Stimulated activated CD8-positive, alpha-beta memory T cell treated with anti-CD3 and anti-CD28 coated beads, Interleukin-12 subunit alpha, Interleukin-12 subunit beta, amount 100 ng/mL, for 4 hours (primary cell): ENCODE data around the gene METTL13.

Experiments used
- DNase-seq: peaks from one replicate; pipeline ENCODE4 v3.0.0-alpha.2; 2020; ENCODE audit warnings: low read depth

The METTL13 gene

GRCh38 chr1:171803045-171803444 lies 21.6 kb downstream of the METTL13 start:
- no peak for DNase-seq

- no peak for DNase-seq
These were observed 22.1 kb downstream of the METTL13 start for GRCh38 chr1:171803461-171804022.

GRCh38 chr1:171805395-171806115 lies 24.1 kb downstream of the METTL13 start:
- no peak for DNase-seq

- DNase-seq: no peak
These were observed 26.1 kb downstream of the METTL13 start for GRCh38 chr1:171807556-171807955.

GRCh38 chr1:171809834-171810233 lies 28.4 kb downstream of the METTL13 start:
- no peak for DNase-seq

GRCh38 chr1:171811672-171812071 lies 30.2 kb downstream of the METTL13 start:
- no peak for DNase-seq

- no peak for DNase-seq
These were observed 33.2 kb downstream of the METTL13 start for GRCh38 chr1:171814692-171815091.

- no peak for DNase-seq
These were observed 34.9 kb downstream of the METTL13 start for GRCh38 chr1:171816300-171816901.

GRCh38 chr1:171817511-171818265 lies 36.2 kb downstream of the METTL13 start:
- DNase-seq: no peak

- no peak for DNase-seq
These were observed 38.5 kb downstream of the METTL13 start for GRCh38 chr1:171819946-171820345.

GRCh38 chr1:171826973-171827372 lies 45.5 kb downstream of the METTL13 start:
- DNase-seq: no peak

- no peak for DNase-seq
These were observed 47.3 kb downstream of the METTL13 start for GRCh38 chr1:171828794-171829193.

- no peak for DNase-seq
These were observed 51.8 kb downstream of the METTL13 start for GRCh38 chr1:171833091-171833825.

GRCh38 chr1:171834821-171835220 lies 53.4 kb downstream of the METTL13 start:
- DNase-seq: no peak

GRCh38 chr1:171835891-171836290 lies 54.4 kb downstream of the METTL13 start:
- DNase-seq: no peak

- peak; percentile 76 for DNase-seq
These were observed 59.8 kb downstream of the METTL13 start, which contains the start of gene DNM3 for GRCh38 chr1:171841050-171841910. TSS of gene DNM3 (plus strand) at chr1:171841498. CDS start at chr1:171841657, 159 bp downstream.

- DNase-seq: no peak
These were observed 60.7 kb downstream of the METTL13 start for GRCh38 chr1:171841931-171842761.

GRCh38 chr1:171844381-171844780 lies 62.9 kb downstream of the METTL13 start:
- DNase-seq: no peak

GRCh38 chr1:171845998-171846397 lies 64.5 kb downstream of the METTL13 start:
- DNase-seq: no peak
